Ectodermal cell (in vitro differentiated cells): ENCODE measurements around the gene FAM13C.

ENCODE experiments used
- H3K27ac ChIP-seq: 2 replicates; pipeline ENCODE4 v1.7.0; 2013; ENCODE audit warnings: mild to moderate bottlenecking, low read depth, low read length; ENCODE audit not compliant: insufficient read depth, poor library complexity, severe bottlenecking
- H3K27me3 ChIP-seq: 2 replicates; pipeline ENCODE4 v1.7.0; 2013; ENCODE audit warnings: mild to moderate bottlenecking, low read length; ENCODE audit not compliant: insufficient read depth, control insufficient read depth, poor library complexity, severe bottlenecking
- H3K36me3 ChIP-seq: one replicate; pipeline ENCODE4 v1.7.0; 2013; ENCODE audit warnings: low read length; ENCODE audit not compliant: control insufficient read depth, insufficient read depth
- H3K4me1 ChIP-seq: one replicate; pipeline ENCODE4 v1.7.0; 2013; ENCODE audit warnings: low read length; ENCODE audit not compliant: control insufficient read depth, insufficient read depth
- H3K4me3 ChIP-seq: 2 replicates; pipeline ENCODE4 v1.7.0; 2013; ENCODE audit warnings: low read depth, low read length, control low read depth; ENCODE audit not compliant: insufficient read depth
- H3K9me3 ChIP-seq: 2 replicates; pipeline ENCODE4 v1.7.0; 2013; ENCODE audit warnings: mild to moderate bottlenecking, low read length, moderate library complexity; ENCODE audit not compliant: control insufficient read depth
- WGBS, 2 experiments: methylation state at CpG; one replicate each; pipeline ENCODE4 v1.1.7; 2013; ENCODE audit warnings: missing lambda C conversion rate in 2 of 2; 5-methylcytosine and 5-hydroxymethylcytosine counted together

Gene FAM13C

GRCh38 chr10:59284118-59284975 lies 78.0 kb downstream of the FAM13C start:
- no peaks in the 10 kb centered on the region for H3K36me3 ChIP-seq
- H3K4me3 ChIP-seq: no peak overlapping the region
- WGBS, 2 experiments: 89 to 92% methylated on average over 7 of the region's 7 CpGs
- H3K9me3 ChIP-seq: no peaks in the 10 kb centered on the region
- H3K27me3 ChIP-seq: no peaks in the 10 kb centered on the region
- H3K27ac ChIP-seq: no peak overlapping the region
- H3K4me1 ChIP-seq: peaks cover 12% of the 10 kb centered on the region

GRCh38 chr10:59283456-59284091 lies 78.8 kb downstream of the FAM13C start:
- 89% methylated on average over 9 of the region's 9 CpGs for WGBS, 2 experiments
- H3K27me3 ChIP-seq: no peaks in the 10 kb centered on the region
- no peaks in the 10 kb centered on the region for H3K36me3 ChIP-seq
- H3K9me3 ChIP-seq: no peaks in the 10 kb centered on the region
- H3K27ac ChIP-seq: no peak overlapping the region
- H3K4me3 ChIP-seq: no peak overlapping the region
- H3K4me1 ChIP-seq: peaks cover 12% of the 10 kb centered on the region

GRCh38 chr10:59281861-59282260 lies 80.5 kb downstream of the FAM13C start:
- no peak overlapping the region for H3K27ac ChIP-seq
- H3K4me1 ChIP-seq: peaks cover 12% of the 10 kb centered on the region
- no peaks in the 10 kb centered on the region for H3K27me3 ChIP-seq
- WGBS, 2 experiments: 76 to 87% methylated on average over 1 of the region's 1 CpG
- no peaks in the 10 kb centered on the region for H3K36me3 ChIP-seq
- no peak overlapping the region for H3K4me3 ChIP-seq
- H3K9me3 ChIP-seq: no peaks in the 10 kb centered on the region

GRCh38 chr10:59279991-59280505 lies 82.3 kb downstream of the FAM13C start:
- 96 to 100% methylated on average over 1 of the region's 1 CpG for WGBS, 2 experiments
- H3K4me1 ChIP-seq: peaks cover 12% of the 10 kb centered on the region
- no peak overlapping the region for H3K4me3 ChIP-seq
- H3K36me3 ChIP-seq: no peaks in the 10 kb centered on the region
- H3K27ac ChIP-seq: no peak overlapping the region
- H3K27me3 ChIP-seq: no peaks in the 10 kb centered on the region
- H3K9me3 ChIP-seq: no peaks in the 10 kb centered on the region

- Histone ChIP-seq H3K27ac (no peak overlapping the region), H3K4me3 (no peak overlapping the region), H3K36me3 (no peaks in the 10 kb centered on the region), H3K27me3 (no peaks in the 10 kb centered on the region), H3K9me3 (no peaks in the 10 kb centered on the region), H3K4me1 (peaks cover 12% of the 10 kb centered on the region)
- WGBS, 2 experiments: 100% methylated on average over 1 of the region's 1 CpG
Measured at GRCh38 chr10:59279476-59279875, 82.9 kb downstream of the FAM13C start.

GRCh38 chr10:59276919-59277318 lies 85.4 kb downstream of the FAM13C start:
- H3K36me3 ChIP-seq: no peaks in the 10 kb centered on the region
- H3K4me1 ChIP-seq: no peaks in the 10 kb centered on the region
- no peaks in the 10 kb centered on the region for H3K9me3 ChIP-seq
- H3K27ac ChIP-seq: no peak overlapping the region
- no peak overlapping the region for H3K4me3 ChIP-seq
- H3K27me3 ChIP-seq: no peaks in the 10 kb centered on the region

GRCh38 chr10:59276133-59276532 lies 86.2 kb downstream of the FAM13C start:
- Histone ChIP-seq H3K4me3 (no peak overlapping the region), H3K27ac (no peak overlapping the region), H3K4me1 (no peaks in the 10 kb centered on the region), H3K9me3 (no peaks in the 10 kb centered on the region), H3K36me3 (no peaks in the 10 kb centered on the region), H3K27me3 (no peaks in the 10 kb centered on the region)

GRCh38 chr10:59273445-59273844 lies 88.9 kb downstream of the FAM13C start:
- Histone ChIP-seq H3K9me3 (no peaks in the 10 kb centered on the region), H3K36me3 (no peaks in the 10 kb centered on the region), H3K27me3 (no peaks in the 10 kb centered on the region), H3K27ac (no peak overlapping the region), H3K4me1 (no peaks in the 10 kb centered on the region), H3K4me3 (no peak overlapping the region)
- WGBS, 2 experiments: 88 to 100% methylated on average over 1 of the region's 1 CpG

GRCh38 chr10:59272061-59272460 lies 90.3 kb downstream of the FAM13C start:
- Histone ChIP-seq H3K36me3 (no peaks in the 10 kb centered on the region), H3K9me3 (no peaks in the 10 kb centered on the region), H3K27ac (no peak overlapping the region), H3K27me3 (no peaks in the 10 kb centered on the region), H3K4me1 (no peaks in the 10 kb centered on the region), H3K4me3 (no peak overlapping the region)

GRCh38 chr10:59271160-59271559 lies 91.2 kb downstream of the FAM13C start:
- Histone ChIP-seq H3K27ac (no peak overlapping the region), H3K4me1 (no peaks in the 10 kb centered on the region), H3K4me3 (no peak overlapping the region), H3K9me3 (no peaks in the 10 kb centered on the region), H3K36me3 (no peaks in the 10 kb centered on the region), H3K27me3 (no peaks in the 10 kb centered on the region)
- WGBS, 2 experiments: 73 to 78% methylated on average over 4 of the region's 4 CpGs
